Body of pancreas (tissue), 4 donors: ENCODE measurements around the gene DACH2.

Experiments used
- CTCF ChIP-seq, 7 experiments: fragments of 450-650 bp in 4 of 7; fragments of 200-600 bp in 3 of 7; sonication (generic) in 3 of 7; IDR thresholded peaks; one replicate each; pipeline ENCODE4 v1.5.1; 2016 to 2019; ENCODE audit warnings: antibody characterized with exemption in 7 of 7
- POLR2A ChIP-seq, 3 donors: fragments of 450-650 bp; IDR thresholded peaks; one replicate each; pipeline ENCODE4 v1.6.1; 2016; ENCODE audit warnings: antibody characterized with exemption in 3 of 3, mild to moderate bottlenecking in 2 of 3

- TF ChIP-seq CTCF (IDR thresholded peaks at IDR 0.05) (no peak), POLR2A (IDR thresholded peaks at IDR 0.05) (no peak)
These were observed 259.1 kb downstream of the DACH2 start for GRCh38 chrX:86407371-86407770.
